KBM-7 (cell line): ENCODE results near the gene SUGCT.

Source experiments
- DNase-seq: peaks from one replicate; pipeline ENCODE4 v3.0.0-alpha.2; 2015
- in situ Hi-C: fragments of 300-500 bp; cut with MboI; formaldehyde crosslinking; loops from 2 replicates; pipeline ENCODE4 v1.14.3; 2020; ENCODE audit warnings: low sequenced_read_pairs, low pct_unique_long_range_greater_than_20kb, mixed read lengths

SUGCT gene

GRCh38 chr7:40475681-40475982 lies 340.8 kb downstream of the SUGCT start:
- in situ Hi-C loops, result no loop called here
- no peak for DNase-seq

- DNase-seq, result no peak
- in situ Hi-C loops, result no loop called here
These were observed 342.3 kb downstream of the SUGCT start for GRCh38 chr7:40477094-40477493.

GRCh38 chr7:40482845-40483244 lies 348.0 kb downstream of the SUGCT start:
- in situ Hi-C loops, result no loop called here
- DNase-seq, result no peak

- in situ Hi-C loops, result no loop called here
- DNase-seq, result no peak
These were observed 348.8 kb downstream of the SUGCT start for GRCh38 chr7:40483630-40484029.

GRCh38 chr7:40489844-40490602 lies 355.2 kb downstream of the SUGCT start:
- no peak for DNase-seq

GRCh38 chr7:40490603-40490924 lies 355.8 kb downstream of the SUGCT start:
- DNase-seq, result no peak
- in situ Hi-C loops, result no loop called here

More at GRCh38 chr7:40489844-40490602, 355.2 kb downstream of the SUGCT start:
- in situ Hi-C loops, result no loop called here

GRCh38 chr7:40492946-40493345 lies 358.1 kb downstream of the SUGCT start:
- in situ Hi-C loops, result no loop called here
- DNase-seq, result no peak

GRCh38 chr7:40493609-40494051 lies 358.8 kb downstream of the SUGCT start:
- in situ Hi-C loops, result no loop called here
- DNase-seq, result no peak

- in situ Hi-C loops, result no loop called here
- DNase-seq, result no peak
These were observed 364.2 kb downstream of the SUGCT start for GRCh38 chr7:40498924-40499510.

- in situ Hi-C loops, result no loop called here
- no peak for DNase-seq
These were observed 364.9 kb downstream of the SUGCT start for GRCh38 chr7:40499718-40500117.

- DNase-seq, result no peak
- in situ Hi-C loops, result no loop called here
These were observed 365.4 kb downstream of the SUGCT start for GRCh38 chr7:40500219-40500618.

GRCh38 chr7:40502359-40502758 lies 367.6 kb downstream of the SUGCT start:
- in situ Hi-C loops, result no loop called here
- no peak for DNase-seq

GRCh38 chr7:40506158-40506557 lies 371.4 kb downstream of the SUGCT start:
- in situ Hi-C loops, result no loop called here
- no peak for DNase-seq

- in situ Hi-C loops, result no loop called here
- peak; percentile 50 for DNase-seq
These were observed 372.4 kb downstream of the SUGCT start for GRCh38 chr7:40507166-40507565.

GRCh38 chr7:40509287-40509996 lies 374.6 kb downstream of the SUGCT start:
- in situ Hi-C loops, result no loop called here
- DNase-seq, result no peak

GRCh38 chr7:40516376-40516775 lies 381.6 kb downstream of the SUGCT start:
- no peak for DNase-seq
- in situ Hi-C loops, result no loop called here

GRCh38 chr7:40519009-40519408 lies 384.2 kb downstream of the SUGCT start:
- in situ Hi-C loops, result no loop called here
- no peak for DNase-seq

- in situ Hi-C loops, result no loop called here
- DNase-seq, result no peak
These were observed 386.4 kb downstream of the SUGCT start for GRCh38 chr7:40520986-40521738.

GRCh38 chr7:40525764-40526163 lies 391.0 kb downstream of the SUGCT start:
- in situ Hi-C loops, result no loop called here

More at GRCh38 chr7:40525764-40526163, 391.0 kb downstream of the SUGCT start:
- DNase-seq, result no peak
